BLaER1 treated with 17β-estradiol and CSF1 and Interleukin-3, amounts not matched to agents 10 nM and 100 nM (cell line): ENCODE data around the gene SHCBP1.
"Not testable (repeated sequence)": the region's sequence is repeated elsewhere in the genome, so short reads cannot be mapped to it uniquely, and the experiment has no call there.

Experiments
- H3K27ac ChIP-seq, 11 experiments: shearing (Covaris generic); formaldehyde crosslinking; 2 replicates each; pipeline ENCODE4 v1.8.1; 2022
- H3K27me3 ChIP-seq, 11 experiments: shearing (Covaris generic); formaldehyde crosslinking; 2 replicates each; pipeline ENCODE4 v1.8.1; 2022
- H3K36me3 ChIP-seq, 11 experiments: shearing (Covaris generic); formaldehyde crosslinking; 2 replicates each; pipeline ENCODE4 v1.8.1; 2022
- H3K4me1 ChIP-seq, 10 experiments: shearing (Covaris generic); formaldehyde crosslinking; 2 replicates each; pipeline ENCODE4 v1.8.1; 2022
- H3K4me2 ChIP-seq, 11 experiments: shearing (Covaris generic); formaldehyde crosslinking; 2 replicates each; pipeline ENCODE4 v1.8.1; 2022
- H3K4me3 ChIP-seq, 10 experiments: shearing (Covaris generic); formaldehyde crosslinking; 2 replicates each; pipeline ENCODE4 v1.8.1; 2022
- H3K9ac ChIP-seq, 11 experiments: shearing (Covaris generic); formaldehyde crosslinking; 2 replicates each; pipeline ENCODE4 v1.8.1; 2022
- H3K9me3 ChIP-seq, 11 experiments: shearing (Covaris generic); formaldehyde crosslinking; replicated peaks in 1 of 11; 2 replicates each; pipeline ENCODE4 v1.8.1; 2022
- H4K20me1 ChIP-seq, 11 experiments: shearing (Covaris generic); formaldehyde crosslinking; 2 replicates each; pipeline ENCODE4 v1.8.1; 2022
- Cebpa-rat ChIP-seq, 11 experiments: shearing (Covaris generic); IDR thresholded peaks; 2 replicates each; pipeline ENCODE4 v1.8.1; 2022

SHCBP1 gene

GRCh38 chr16:46568472-46569230 lies 52.5 kb downstream of the SHCBP1 start:
- H3K36me3 ChIP-seq: no peaks in the 10 kb centered on the region
- no peak overlapping the region for H3K4me3 ChIP-seq
- no peak for TF ChIP-seq Cebpa-rat (IDR thresholded peaks at IDR 0.05)
- H3K9me3 ChIP-seq: peaks cover 0 to 23% (median 20%) of the 10 kb centered on the region in 11 experiments; a peak in 9 of 22 replicates
- H4K20me1 ChIP-seq: no peaks in the 10 kb centered on the region
- no peak overlapping the region for H3K9ac ChIP-seq
- no peak overlapping the region for H3K4me2 ChIP-seq
- no peaks in the 10 kb centered on the region for H3K27me3 ChIP-seq
- H3K27ac ChIP-seq: no peak overlapping the region
- peaks cover 0 to 9% (median 0%) of the 10 kb centered on the region in 10 experiments; a peak in 9 of 20 replicates for H3K4me1 ChIP-seq

GRCh38 chr16:46562979-46563378 lies 58.2 kb downstream of the SHCBP1 start:
- no peaks in the 10 kb centered on the region for H3K9me3 ChIP-seq
- no peak for TF ChIP-seq Cebpa-rat (IDR thresholded peaks at IDR 0.05)
- H3K4me2 ChIP-seq: no peak overlapping the region
- H3K9ac ChIP-seq: no peak overlapping the region
- no peaks in the 10 kb centered on the region for H4K20me1 ChIP-seq
- no peaks in the 10 kb centered on the region for H3K36me3 ChIP-seq
- H3K4me3 ChIP-seq: no peak overlapping the region
- no peaks in the 10 kb centered on the region for H3K27me3 ChIP-seq
- H3K4me1 ChIP-seq: no peaks in the 10 kb centered on the region
- no peak overlapping the region for H3K27ac ChIP-seq

- Histone ChIP-seq H4K20me1 (no peaks in the 10 kb centered on the region), H3K36me3 (no peaks in the 10 kb centered on the region), H3K9me3 (peaks cover 0 to 8% (median 0%) of the 10 kb centered on the region in 11 experiments; a peak in 3 of 22 replicates), H3K9ac (no peak overlapping the region), H3K4me1 (no peaks in the 10 kb centered on the region), H3K27me3 (no peaks in the 10 kb centered on the region), H3K27ac (no peak overlapping the region), H3K4me3 (no peak overlapping the region), H3K4me2 (no peak overlapping the region)
- no peak for TF ChIP-seq Cebpa-rat (IDR thresholded peaks at IDR 0.05)
Measured at GRCh38 chr16:46558018-46558417, 63.2 kb downstream of the SHCBP1 start.

GRCh38 chr16:46555951-46556350 lies 65.2 kb downstream of the SHCBP1 start:
- no peak overlapping the region for H3K9ac ChIP-seq
- H3K27ac ChIP-seq: no peak overlapping the region
- peaks cover 0 to 8% (median 0%) of the 10 kb centered on the region in 11 experiments; a peak in 3 of 22 replicates for H3K9me3 ChIP-seq
- no peak overlapping the region for H3K4me3 ChIP-seq
- TF ChIP-seq Cebpa-rat (IDR thresholded peaks at IDR 0.05): no peak
- no peaks in the 10 kb centered on the region for H3K4me1 ChIP-seq
- no peaks in the 10 kb centered on the region for H4K20me1 ChIP-seq
- no peaks in the 10 kb centered on the region for H3K27me3 ChIP-seq
- H3K4me2 ChIP-seq: no peak overlapping the region
- no peaks in the 10 kb centered on the region for H3K36me3 ChIP-seq

GRCh38 chr16:46554435-46554834 lies 66.7 kb downstream of the SHCBP1 start:
- H3K4me1 ChIP-seq, H4K20me1 ChIP-seq, H3K4me2 ChIP-seq, H3K9me3 ChIP-seq, H3K36me3 ChIP-seq, H3K27ac ChIP-seq, H3K27me3 ChIP-seq, H3K9ac ChIP-seq, H3K4me3 ChIP-seq: not testable (repeated sequence)

- no peak overlapping the region for H3K27ac ChIP-seq
- no peak overlapping the region for H3K9ac ChIP-seq
- H3K27me3 ChIP-seq: no peaks in the 10 kb centered on the region
- H3K4me3 ChIP-seq: no peak overlapping the region
- H3K4me1 ChIP-seq: no peaks in the 10 kb centered on the region
- peaks cover 0 to 2% (median 0%) of the 10 kb centered on the region in 11 experiments; a peak in 2 of 22 replicates for H3K9me3 ChIP-seq
- H3K36me3 ChIP-seq: no peaks in the 10 kb centered on the region
- TF ChIP-seq Cebpa-rat (IDR thresholded peaks at IDR 0.05): no peak
- no peaks in the 10 kb centered on the region for H4K20me1 ChIP-seq
- H3K4me2 ChIP-seq: no peak overlapping the region
Measured at GRCh38 chr16:46549477-46549876, 71.7 kb downstream of the SHCBP1 start.
